CD4-positive, CD25-positive, alpha-beta regulatory T cell (primary cell): ENCODE data around the gene PATE4. TPM values are rescaled to one million over a fixed set of nuclear protein-coding genes. Genes with fewer than 3 reads are reported as not detected.

ENCODE experiments used
- polyA plus RNA-seq, 4 donors: library from polyadenylated mRNA; unstranded; fragments of 300-500 nt; fragmentation: Illumina TruSeq; gene quantifications; one replicate each; pipeline ENCODE4 v1.2.3, GENCODE V29; 2021
- total RNA-seq: library from RNA; stranded (reverse); gene quantifications from one replicate; pipeline ENCODE4 v1.2.3, GENCODE V29; 2022

Gene PATE4
- total and polyA plus RNA-seq, 5 donors from 2014 or later = not detected

Other genes with a start within 250 kb of the PATE4 start
- 46.8 TPM for gene STT3A, start 240.5 kb upstream of the PATE4 start, total RNA-seq
- 10 to 100 TPM; 51.0 to 73.3 (median 61.9) TPM for gene STT3A, start 240.5 kb upstream of the PATE4 start, polyA plus RNA-seq
- gene CHEK1, start 208.2 kb upstream of the PATE4 start, total RNA-seq = 13.2 TPM
- gene CHEK1, start 208.2 kb upstream of the PATE4 start, polyA plus RNA-seq = 10 to 100 TPM in 1 of 4 donors, 1 to 10 TPM in 3; 4.4 to 12.7 (median 6.8) TPM
- gene ACRV1, start 152.5 kb upstream of the PATE4 start, total RNA-seq = not detected
- not detected for gene ACRV1, start 152.5 kb upstream of the PATE4 start, polyA plus RNA-seq
- not detected for gene PATE1, start 87.0 kb upstream of the PATE4 start, total RNA-seq
- not detected for gene PATE1, start 87.0 kb upstream of the PATE4 start, polyA plus RNA-seq
- not detected for gene PATE2, start 54.5 kb upstream of the PATE4 start, total RNA-seq
- gene PATE2, start 54.5 kb upstream of the PATE4 start, polyA plus RNA-seq = not detected
- gene PATE3, start 45.2 kb upstream of the PATE4 start, total RNA-seq = not detected
- gene PATE3, start 45.2 kb upstream of the PATE4 start, polyA plus RNA-seq = not detected
- 3.1 TPM for gene HYLS1, start 54.4 kb downstream of the PATE4 start, total RNA-seq
- gene HYLS1, start 54.4 kb downstream of the PATE4 start, polyA plus RNA-seq = 10 to 100 TPM in 3 of 4 donors, 1 to 10 TPM in 1; 6.7 to 13.3 (median 11.8) TPM
- gene PUS3, start 69.9 kb downstream of the PATE4 start, total RNA-seq = 4.8 TPM
- gene PUS3, start 69.9 kb downstream of the PATE4 start, polyA plus RNA-seq = 10 to 100 TPM; 11.0 to 15.1 (median 14.4) TPM
- gene DDX25, start 71.2 kb downstream of the PATE4 start, total RNA-seq = not detected
- not detected for gene DDX25, start 71.2 kb downstream of the PATE4 start, polyA plus RNA-seq
- not detected for gene VSIG10L2, start 112.7 kb downstream of the PATE4 start, total RNA-seq
- not detected for gene VSIG10L2, start 112.7 kb downstream of the PATE4 start, polyA plus RNA-seq
- gene CDON, start 229.6 kb downstream of the PATE4 start, total RNA-seq = 2.1 TPM
- gene CDON, start 229.6 kb downstream of the PATE4 start, polyA plus RNA-seq = 1 to 10 TPM in 1 of 4 donors, under 1 TPM in 2, not detected in 1; 0.10 to 1.2 (median 0.55) TPM